Adrenal gland (tissue), 5 donors: ENCODE results near the gene TCERG1.

Experiments
- POLR2A ChIP-seq, 2 donors: fragments of 450-650 bp; IDR thresholded peaks; one replicate each; pipeline ENCODE4 v1.6.1; 2017; ENCODE audit warnings: antibody characterized with exemption in 2 of 2, mild to moderate bottlenecking in 2 of 2, moderate library complexity in 1 of 2
- TF ChIP-seq, protein P1 (sequence below), 6 experiments: fragments of 450-650 bp in 4 of 6; fragments of 200-600 bp in 2 of 6; sonication (generic) in 1 of 6; IDR thresholded peaks; 1 replicate in 5 of 6; 2 replicates in 1 of 6; pipeline versions ENCODE4 v1.5.1 to v1.8.0; 2016 to 2021; ENCODE audit warnings: antibody characterized with exemption in 6 of 6, mild to moderate bottlenecking in 2 of 6, moderate library complexity in 1 of 6
- donor health status: DM: no; HTN: no; CAD: no.

DNA sequence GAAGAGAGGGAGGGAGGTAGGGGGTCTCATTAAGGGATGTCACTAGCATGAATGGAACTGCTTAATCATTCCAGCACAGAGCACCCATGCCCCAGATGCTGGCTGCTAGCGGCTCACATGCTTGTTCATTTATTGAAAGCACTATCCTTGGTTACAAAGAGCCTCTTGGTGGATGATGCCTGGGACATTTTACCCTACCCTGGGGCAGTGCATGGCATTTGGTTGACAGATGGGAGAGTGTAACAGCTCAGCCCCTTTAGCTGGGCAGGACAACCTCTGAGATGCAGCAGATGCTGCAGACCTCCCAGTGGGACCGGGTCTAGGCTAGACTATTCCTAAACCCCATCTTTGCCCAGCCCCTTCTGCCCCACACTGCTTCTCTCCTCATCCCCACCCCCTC, 46.9 kb upstream of the TCERG1 start:
- TF ChIP-seq, protein P1, sequence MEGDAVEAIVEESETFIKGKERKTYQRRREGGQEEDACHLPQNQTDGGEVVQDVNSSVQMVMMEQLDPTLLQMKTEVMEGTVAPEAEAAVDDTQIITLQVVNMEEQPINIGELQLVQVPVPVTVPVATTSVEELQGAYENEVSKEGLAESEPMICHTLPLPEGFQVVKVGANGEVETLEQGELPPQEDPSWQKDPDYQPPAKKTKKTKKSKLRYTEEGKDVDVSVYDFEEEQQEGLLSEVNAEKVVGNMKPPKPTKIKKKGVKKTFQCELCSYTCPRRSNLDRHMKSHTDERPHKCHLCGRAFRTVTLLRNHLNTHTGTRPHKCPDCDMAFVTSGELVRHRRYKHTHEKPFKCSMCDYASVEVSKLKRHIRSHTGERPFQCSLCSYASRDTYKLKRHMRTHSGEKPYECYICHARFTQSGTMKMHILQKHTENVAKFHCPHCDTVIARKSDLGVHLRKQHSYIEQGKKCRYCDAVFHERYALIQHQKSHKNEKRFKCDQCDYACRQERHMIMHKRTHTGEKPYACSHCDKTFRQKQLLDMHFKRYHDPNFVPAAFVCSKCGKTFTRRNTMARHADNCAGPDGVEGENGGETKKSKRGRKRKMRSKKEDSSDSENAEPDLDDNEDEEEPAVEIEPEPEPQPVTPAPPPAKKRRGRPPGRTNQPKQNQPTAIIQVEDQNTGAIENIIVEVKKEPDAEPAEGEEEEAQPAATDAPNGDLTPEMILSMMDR (IDR thresholded peaks at IDR 0.05): no peak
- TF ChIP-seq POLR2A (IDR thresholded peaks at IDR 0.05): no peak
